BLaER1 treated with 17β-estradiol and CSF1 and Interleukin-3, amounts not matched to agents 10 nM and 100 nM (cell line): ENCODE data around the gene PNPLA1.

Experiments used
- H3K27ac ChIP-seq, 11 experiments: shearing (Covaris generic); formaldehyde crosslinking; 2 replicates each; pipeline ENCODE4 v1.8.1; 2022
- H3K27me3 ChIP-seq, 11 experiments: shearing (Covaris generic); formaldehyde crosslinking; 2 replicates each; pipeline ENCODE4 v1.8.1; 2022
- H3K36me3 ChIP-seq, 11 experiments: shearing (Covaris generic); formaldehyde crosslinking; 2 replicates each; pipeline ENCODE4 v1.8.1; 2022
- H3K4me1 ChIP-seq, 10 experiments: shearing (Covaris generic); formaldehyde crosslinking; 2 replicates each; pipeline ENCODE4 v1.8.1; 2022
- H3K4me2 ChIP-seq, 11 experiments: shearing (Covaris generic); formaldehyde crosslinking; 2 replicates each; pipeline ENCODE4 v1.8.1; 2022
- H3K4me3 ChIP-seq, 10 experiments: shearing (Covaris generic); formaldehyde crosslinking; 2 replicates each; pipeline ENCODE4 v1.8.1; 2022
- H3K9ac ChIP-seq, 11 experiments: shearing (Covaris generic); formaldehyde crosslinking; 2 replicates each; pipeline ENCODE4 v1.8.1; 2022
- H3K9me3 ChIP-seq, 11 experiments: shearing (Covaris generic); formaldehyde crosslinking; replicated peaks in 1 of 11; 2 replicates each; pipeline ENCODE4 v1.8.1; 2022
- H4K20me1 ChIP-seq, 11 experiments: shearing (Covaris generic); formaldehyde crosslinking; 2 replicates each; pipeline ENCODE4 v1.8.1; 2022
- Cebpa-rat ChIP-seq, 11 experiments: shearing (Covaris generic); IDR thresholded peaks; 2 replicates each; pipeline ENCODE4 v1.8.1; 2022

Gene PNPLA1

GRCh38 chr6:36297511-36297910 lies 27.7 kb downstream of the PNPLA1 start:
- no peak for TF ChIP-seq Cebpa-rat (IDR thresholded peaks at IDR 0.05)

DNA sequence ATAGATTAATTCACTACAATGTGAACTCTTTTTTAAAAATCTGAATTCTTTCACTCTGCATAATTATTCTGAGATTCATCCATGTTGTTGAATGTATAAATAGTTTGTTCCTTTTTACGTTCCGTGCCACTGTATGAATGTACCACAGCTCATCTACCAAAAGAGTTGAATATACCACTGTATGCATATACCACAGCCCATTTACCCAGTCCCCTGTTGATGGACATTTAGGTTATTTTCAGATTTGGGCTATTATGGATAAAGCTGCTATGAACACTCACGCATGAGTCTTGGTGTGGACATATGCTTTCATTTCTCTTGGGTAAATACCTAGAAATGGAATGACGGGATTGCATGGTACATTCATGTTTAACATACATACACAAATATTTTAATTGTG lies 28.2 kb downstream of the PNPLA1 start:
- H4K20me1 ChIP-seq: no peaks in the 10 kb centered on the region
- no peak for TF ChIP-seq Cebpa-rat (IDR thresholded peaks at IDR 0.05)
- H3K27ac ChIP-seq: no peak overlapping the region
- H3K9ac ChIP-seq: no peak overlapping the region
- no peak overlapping the region for H3K4me3 ChIP-seq
- no peaks in the 10 kb centered on the region for H3K9me3 ChIP-seq
- H3K27me3 ChIP-seq: no peaks in the 10 kb centered on the region
- peaks cover 6 to 23% (median 13%) of the 10 kb centered on the region in 10 experiments; a peak in 19 of 20 replicates for H3K4me1 ChIP-seq
- no peaks in the 10 kb centered on the region for H3K36me3 ChIP-seq
- H3K4me2 ChIP-seq: no peak overlapping the region

More at GRCh38 chr6:36297511-36297910, 27.7 kb downstream of the PNPLA1 start:
- no peaks in the 10 kb centered on the region for H3K9me3 ChIP-seq
- H3K27me3 ChIP-seq: no peaks in the 10 kb centered on the region
- H3K9ac ChIP-seq: no peak overlapping the region
- peaks cover 4 to 18% (median 12%) of the 10 kb centered on the region in 10 experiments; a peak in 18 of 20 replicates for H3K4me1 ChIP-seq
- peak overlapping the region in 1 of 11 experiments; percentile 34; a peak in 2 of 22 replicates for H3K4me2 ChIP-seq
- H4K20me1 ChIP-seq: no peaks in the 10 kb centered on the region
- no peak overlapping the region for H3K27ac ChIP-seq
- no peaks in the 10 kb centered on the region for H3K36me3 ChIP-seq
- H3K4me3 ChIP-seq: no peak overlapping the region

- Histone ChIP-seq H3K27ac (no peak overlapping the region), H4K20me1 (no peaks in the 10 kb centered on the region), H3K4me2 (no peak overlapping the region), H3K27me3 (no peaks in the 10 kb centered on the region), H3K4me1 (peaks cover 0 to 22% (median 11%) of the 10 kb centered on the region in 10 experiments; a peak in 15 of 20 replicates), H3K9me3 (no peaks in the 10 kb centered on the region), H3K9ac (no peak overlapping the region), H3K36me3 (no peaks in the 10 kb centered on the region), H3K4me3 (no peak overlapping the region)
- no peak for TF ChIP-seq Cebpa-rat (IDR thresholded peaks at IDR 0.05)
Observed at GRCh38 chr6:36301085-36301658, 31.3 kb downstream of the PNPLA1 start.

- Histone ChIP-seq H3K4me3 (no peak overlapping the region), H3K4me1 (peaks cover 0 to 25% (median 9%) of the 10 kb centered on the region in 10 experiments; a peak in 15 of 20 replicates), H3K9me3 (no peaks in the 10 kb centered on the region), H3K36me3 (no peaks in the 10 kb centered on the region), H4K20me1 (no peaks in the 10 kb centered on the region), H3K27ac (no peak overlapping the region), H3K9ac (no peak overlapping the region; a peak in 1 of 22 replicates), H3K27me3 (no peaks in the 10 kb centered on the region), H3K4me2 (no peak overlapping the region)
- no peak for TF ChIP-seq Cebpa-rat (IDR thresholded peaks at IDR 0.05)
Observed at GRCh38 chr6:36301781-36302180, 31.9 kb downstream of the PNPLA1 start.

DNA sequence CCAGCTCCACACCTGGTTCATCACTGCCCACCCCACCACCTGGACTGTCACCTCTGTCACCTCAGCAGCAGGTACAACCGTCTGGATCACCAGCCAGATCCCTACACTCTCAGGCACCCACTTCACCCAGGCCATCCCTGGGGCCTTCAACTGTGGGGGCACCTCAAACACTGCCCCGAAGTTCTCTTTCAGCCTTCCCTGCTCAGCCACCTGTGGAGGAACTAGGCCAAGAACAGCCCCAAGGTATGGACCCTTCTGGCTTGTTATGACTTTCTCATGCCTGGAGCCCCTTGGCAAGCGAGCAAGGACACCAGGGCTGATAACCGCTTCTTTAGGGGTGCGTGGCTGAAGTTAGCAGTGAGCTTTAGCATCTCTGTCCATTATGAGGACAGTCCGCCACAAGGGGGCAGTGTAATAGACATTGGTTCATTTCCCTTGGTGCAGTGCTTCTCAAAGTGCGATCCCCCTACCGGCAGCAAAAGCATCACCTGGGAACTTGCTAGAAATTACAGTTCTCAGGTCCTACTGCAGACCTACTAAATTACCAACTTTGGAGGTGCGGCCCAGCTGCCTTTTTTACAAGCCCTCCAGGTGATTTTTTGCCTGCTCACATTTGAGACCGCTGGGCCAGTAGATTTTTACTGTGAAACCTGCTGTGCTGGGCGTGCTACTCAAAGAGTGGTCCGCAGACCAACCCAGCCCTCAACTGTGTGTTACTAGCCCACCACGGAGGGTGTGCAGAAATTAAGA lies 32.5 kb downstream of the PNPLA1 start:
- Histone ChIP-seq H4K20me1 (no peaks in the 10 kb centered on the region), H3K27me3 (no peaks in the 10 kb centered on the region), H3K4me2 (0 out of 22 replicates have a peak overlapping the region, but pooled peaks of 2 of the 11 experiments have one; percentile 2 to 8), H3K27ac (no peak overlapping the region), H3K4me1 (peaks cover 0 to 25% (median 9%) of the 10 kb centered on the region in 10 experiments; a peak in 11 of 20 replicates), H3K9ac (no peak overlapping the region; a peak in 1 of 22 replicates), H3K4me3 (no peak overlapping the region), H3K9me3 (no peaks in the 10 kb centered on the region), H3K36me3 (no peaks in the 10 kb centered on the region)
- TF ChIP-seq Cebpa-rat (IDR thresholded peaks at IDR 0.05): no peak

DNA sequence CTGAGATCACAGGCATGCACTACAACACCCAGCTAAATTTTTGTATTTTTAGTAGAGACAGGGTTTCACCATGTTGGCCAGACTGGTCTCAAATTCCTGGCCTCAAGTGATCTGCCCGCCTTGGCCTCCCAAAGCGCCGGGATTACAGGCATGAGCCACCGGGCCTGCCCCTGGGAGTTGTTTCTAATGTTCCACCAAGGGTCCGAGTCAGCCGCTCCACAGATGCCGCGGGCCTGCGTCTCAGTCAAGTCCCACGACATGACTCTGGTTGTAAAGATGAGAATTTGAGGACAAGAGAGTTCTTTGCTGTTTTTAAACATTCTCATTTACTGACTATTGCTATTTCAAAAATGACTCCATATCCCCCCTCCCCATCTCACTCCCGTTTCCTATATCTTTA lies 36.0 kb downstream of the PNPLA1 start:
- no peak for TF ChIP-seq Cebpa-rat (IDR thresholded peaks at IDR 0.05)
- H3K27ac ChIP-seq: no peak overlapping the region
- peaks cover 0 to 25% (median 9%) of the 10 kb centered on the region in 10 experiments; a peak in 9 of 20 replicates for H3K4me1 ChIP-seq
- H3K4me3 ChIP-seq: no peak overlapping the region
- no peak overlapping the region for H3K9ac ChIP-seq
- H3K27me3 ChIP-seq: no peaks in the 10 kb centered on the region
- no peaks in the 10 kb centered on the region for H4K20me1 ChIP-seq
- H3K4me2 ChIP-seq: peak overlapping the region in 7 of 11 experiments; percentile 3 to 42 (median 28); a peak in 9 of 22 replicates
- peaks cover 0 to 7% (median 0%) of the 10 kb centered on the region in 11 experiments; a peak in 2 of 22 replicates for H3K9me3 ChIP-seq
- H3K36me3 ChIP-seq: no peaks in the 10 kb centered on the region

DNA sequence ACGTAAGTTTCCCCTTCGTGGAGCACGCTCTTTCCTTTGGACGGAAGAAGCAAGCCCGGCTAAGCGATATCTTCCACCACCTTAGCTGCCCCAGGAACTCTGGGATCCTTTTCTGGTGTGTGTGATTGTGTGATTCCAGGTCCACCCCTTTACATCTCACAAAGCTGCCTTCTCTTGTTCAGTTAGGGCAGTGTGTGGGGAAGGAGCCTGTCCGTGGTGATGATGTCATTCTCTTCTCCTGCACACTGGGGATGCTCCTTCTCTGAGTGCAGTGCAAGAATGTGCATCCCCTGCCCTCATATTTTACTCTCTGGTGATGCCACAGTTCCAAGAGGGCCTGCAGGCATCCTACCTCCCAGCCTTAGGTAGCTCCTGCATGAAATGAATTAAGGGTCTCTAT lies 36.5 kb downstream of the PNPLA1 start:
- H3K27me3 ChIP-seq: no peaks in the 10 kb centered on the region
- no peak for TF ChIP-seq Cebpa-rat (IDR thresholded peaks at IDR 0.05)
- H3K4me3 ChIP-seq: no peak overlapping the region
- H3K27ac ChIP-seq: no peak overlapping the region
- peaks cover 0 to 25% (median 9%) of the 10 kb centered on the region in 10 experiments; a peak in 9 of 20 replicates for H3K4me1 ChIP-seq
- no peaks in the 10 kb centered on the region for H4K20me1 ChIP-seq
- peak overlapping the region in 7 of 11 experiments; percentile 3 to 42 (median 28); a peak in 10 of 22 replicates for H3K4me2 ChIP-seq
- H3K9me3 ChIP-seq: peaks cover 0 to 7% (median 0%) of the 10 kb centered on the region in 11 experiments; a peak in 2 of 22 replicates
- no peaks in the 10 kb centered on the region for H3K36me3 ChIP-seq
- H3K9ac ChIP-seq: no peak overlapping the region

GRCh38 chr6:36308514-36308913 lies 38.7 kb downstream of the PNPLA1 start:
- H3K9ac ChIP-seq: no peak overlapping the region

DNA sequence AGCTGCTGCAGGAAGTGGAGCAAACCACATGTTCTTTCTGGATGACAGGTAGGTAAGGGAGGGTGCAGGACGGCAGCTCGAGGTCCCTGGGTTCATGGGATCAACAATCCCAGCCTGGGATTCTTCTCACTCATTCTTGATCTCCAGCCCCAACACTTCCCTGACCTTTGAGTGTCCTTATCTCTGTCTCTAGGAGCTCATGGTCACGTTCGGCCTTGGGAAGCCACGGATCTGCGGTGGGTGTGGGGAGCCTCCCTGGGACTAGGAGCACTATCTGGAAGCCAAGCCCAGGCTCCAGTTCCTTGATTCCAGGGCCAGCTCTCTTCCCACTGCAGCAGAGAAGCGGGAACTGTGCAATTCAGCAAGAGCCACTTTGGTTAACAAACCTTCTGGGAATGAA lies 39.3 kb downstream of the PNPLA1 start:
- Histone ChIP-seq H3K27me3 (no peaks in the 10 kb centered on the region), H3K4me3 (no peak overlapping the region), H4K20me1 (no peaks in the 10 kb centered on the region), H3K4me1 (peaks cover 15 to 35% (median 24%) of the 10 kb centered on the region in 10 experiments), H3K9me3 (peaks cover 0 to 7% (median 0%) of the 10 kb centered on the region in 11 experiments; a peak in 2 of 22 replicates), H3K36me3 (no peaks in the 10 kb centered on the region), H3K4me2 (no peak overlapping the region), H3K27ac (no peak overlapping the region), H3K9ac (no peak overlapping the region)
- TF ChIP-seq Cebpa-rat (IDR thresholded peaks at IDR 0.05): no peak

More at GRCh38 chr6:36308514-36308913, 38.7 kb downstream of the PNPLA1 start:
- Histone ChIP-seq H3K36me3 (no peaks in the 10 kb centered on the region), H3K9me3 (peaks cover 0 to 7% (median 0%) of the 10 kb centered on the region in 11 experiments; a peak in 2 of 22 replicates), H3K27me3 (no peaks in the 10 kb centered on the region), H4K20me1 (no peaks in the 10 kb centered on the region), H3K27ac (no peak overlapping the region), H3K4me3 (no peak overlapping the region), H3K4me2 (no peak overlapping the region), H3K4me1 (peaks cover 14 to 28% (median 19%) of the 10 kb centered on the region in 10 experiments)
- TF ChIP-seq Cebpa-rat (IDR thresholded peaks at IDR 0.05): no peak
